ENCODE data around the gene FBXW5.

DNA sequence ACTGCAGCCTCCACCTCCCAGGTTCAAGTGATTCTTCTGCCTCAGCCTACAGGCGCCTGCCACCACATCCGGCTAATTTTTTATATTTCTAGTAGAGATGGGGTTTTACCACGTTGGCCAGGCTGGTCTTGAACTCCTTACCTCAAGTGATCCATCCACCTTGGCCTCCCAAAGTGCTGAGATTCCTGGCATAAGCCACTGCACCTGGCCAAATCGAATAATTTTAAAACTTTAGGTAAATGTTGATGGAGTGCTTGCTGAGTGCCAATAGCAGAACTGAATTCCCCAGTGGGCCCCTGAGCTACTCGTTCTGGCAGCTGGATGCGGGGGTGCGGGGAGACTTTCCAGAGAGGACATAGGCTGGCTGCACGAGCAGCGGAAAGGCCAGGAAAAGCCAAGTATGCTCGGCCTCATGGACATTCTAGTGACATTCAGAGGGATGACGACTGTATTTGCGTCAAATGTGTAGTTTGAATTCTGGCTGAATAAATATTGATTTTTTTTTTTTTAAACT is 41.4 kb downstream of the FBXW5 start:
- TF ChIP-seq, protein P1, sequence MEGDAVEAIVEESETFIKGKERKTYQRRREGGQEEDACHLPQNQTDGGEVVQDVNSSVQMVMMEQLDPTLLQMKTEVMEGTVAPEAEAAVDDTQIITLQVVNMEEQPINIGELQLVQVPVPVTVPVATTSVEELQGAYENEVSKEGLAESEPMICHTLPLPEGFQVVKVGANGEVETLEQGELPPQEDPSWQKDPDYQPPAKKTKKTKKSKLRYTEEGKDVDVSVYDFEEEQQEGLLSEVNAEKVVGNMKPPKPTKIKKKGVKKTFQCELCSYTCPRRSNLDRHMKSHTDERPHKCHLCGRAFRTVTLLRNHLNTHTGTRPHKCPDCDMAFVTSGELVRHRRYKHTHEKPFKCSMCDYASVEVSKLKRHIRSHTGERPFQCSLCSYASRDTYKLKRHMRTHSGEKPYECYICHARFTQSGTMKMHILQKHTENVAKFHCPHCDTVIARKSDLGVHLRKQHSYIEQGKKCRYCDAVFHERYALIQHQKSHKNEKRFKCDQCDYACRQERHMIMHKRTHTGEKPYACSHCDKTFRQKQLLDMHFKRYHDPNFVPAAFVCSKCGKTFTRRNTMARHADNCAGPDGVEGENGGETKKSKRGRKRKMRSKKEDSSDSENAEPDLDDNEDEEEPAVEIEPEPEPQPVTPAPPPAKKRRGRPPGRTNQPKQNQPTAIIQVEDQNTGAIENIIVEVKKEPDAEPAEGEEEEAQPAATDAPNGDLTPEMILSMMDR (IDR thresholded peaks at IDR 0.05 in 2 of 3, conservative IDR thresholded peaks at IDR 0.05 in 1 of 3; ENCODE audit: control insufficient read depth in 2 of 3, extremely low read depth in 1 of 3, insufficient read depth in 1 of 3, low read depth in 3 of 3, low read length in 3 of 3): no peak
- TF ChIP-seq NRF1 (conservative IDR thresholded peaks at IDR 0.05; ENCODE audit: low read depth, low read length) (no peak), MEF2A (IDR thresholded peaks at IDR 0.05; ENCODE audit: insufficient read depth, low read depth, low read length) (no peak), EGR1 (IDR thresholded peaks at IDR 0.05; ENCODE audit: borderline replicate concordance in 1 of 2, low read depth in 2 of 2, low read length in 2 of 2) (no peak), SMC3 (IDR thresholded peaks at IDR 0.05; ENCODE audit: borderline replicate concordance, low read length) (no peak), NBN (IDR thresholded peaks at IDR 0.05) (no peak), FOXM1 (IDR thresholded peaks at IDR 0.05; ENCODE audit: low read depth, low read length) (no peak), POLR2A (IDR thresholded peaks at IDR 0.05; ENCODE audit: low read depth, low read length) (no peak), JUND (IDR thresholded peaks at IDR 0.05; ENCODE audit: low read depth, low read length) (no peak), SRF (IDR thresholded peaks at IDR 0.05; ENCODE audit: low read depth in 2 of 2, low read length in 2 of 2) (no peak), ZSCAN29 (IDR thresholded peaks at IDR 0.05) (no peak), JUNB (IDR thresholded peaks at IDR 0.05) (no peak)
- TF ChIP-seq, protein P2, sequence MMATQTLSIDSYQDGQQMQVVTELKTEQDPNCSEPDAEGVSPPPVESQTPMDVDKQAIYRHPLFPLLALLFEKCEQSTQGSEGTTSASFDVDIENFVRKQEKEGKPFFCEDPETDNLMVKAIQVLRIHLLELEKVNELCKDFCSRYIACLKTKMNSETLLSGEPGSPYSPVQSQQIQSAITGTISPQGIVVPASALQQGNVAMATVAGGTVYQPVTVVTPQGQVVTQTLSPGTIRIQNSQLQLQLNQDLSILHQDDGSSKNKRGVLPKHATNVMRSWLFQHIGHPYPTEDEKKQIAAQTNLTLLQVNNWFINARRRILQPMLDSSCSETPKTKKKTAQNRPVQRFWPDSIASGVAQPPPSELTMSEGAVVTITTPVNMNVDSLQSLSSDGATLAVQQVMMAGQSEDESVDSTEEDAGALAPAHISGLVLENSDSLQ (IDR thresholded peaks at IDR 0.05): no peak
- TF ChIP-seq, protein P3, sequence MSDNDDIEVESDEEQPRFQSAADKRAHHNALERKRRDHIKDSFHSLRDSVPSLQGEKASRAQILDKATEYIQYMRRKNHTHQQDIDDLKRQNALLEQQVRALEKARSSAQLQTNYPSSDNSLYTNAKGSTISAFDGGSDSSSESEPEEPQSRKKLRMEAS (IDR thresholded peaks at IDR 0.05; ENCODE audit: low read depth, low read length): no peak
